Activated CD4-positive, alpha-beta memory T cell treated with anti-CD3 and anti-CD28 coated beads for 36 hours (primary cell): ENCODE results near the gene ZFAND3. TPM values are rescaled to one million over a fixed set of nuclear protein-coding genes. Genes with fewer than 3 reads are reported as not detected.
"Not testable (repeated sequence)": the region's sequence is repeated elsewhere in the genome, so short reads cannot be mapped to it uniquely, and the experiment has no call there.

Source experiments
- CTCF ChIA-PET: fragments of 350-600 bp; sonication (Branson Sonifier 250); formaldehyde crosslinking; loops from one replicate; lab custom pipeline; 2021; ENCODE audit warnings: antibody characterized with exemption, inconsistent platforms; lab: Charles Lee
- POLR2A ChIA-PET: fragments of 350-600 bp; sonication (Branson Sonifier 250); formaldehyde crosslinking; loops from one replicate; lab custom pipeline; 2021; ENCODE audit warnings: antibody characterized with exemption; lab: Charles Lee
- DNase-seq: peaks from one replicate; pipeline ENCODE4 v3.0.0-alpha.2; 2020
- H3K27ac Mint-ChIP-seq: one replicate; pipeline ENCODE4 v1.8.0; 2021; ENCODE audit warnings: mixed read lengths
- H3K27me3 Mint-ChIP-seq: one replicate; pipeline ENCODE4 v1.8.0; 2021; ENCODE audit warnings: mixed read lengths
- H3K36me3 Mint-ChIP-seq: one replicate; pipeline ENCODE4 v1.8.0; 2021; ENCODE audit warnings: mixed read lengths
- H3K4me1 Mint-ChIP-seq: one replicate; pipeline ENCODE4 v1.8.0; 2021; ENCODE audit warnings: low read depth, mixed read lengths
- H3K4me3 Mint-ChIP-seq: one replicate; pipeline ENCODE4 v1.8.0; 2021; ENCODE audit warnings: mild to moderate bottlenecking, mixed read lengths
- H3K9me3 Mint-ChIP-seq: one replicate; pipeline ENCODE4 v1.8.0; 2021; ENCODE audit warnings: mixed read lengths
- intact Hi-C: fragments of 100-400 bp; cut with micrococcal nuclease; formaldehyde crosslinking; loops from one replicate; pipeline ENCODE4 v1.15.1; 2023
- total RNA-seq, 2 experiments: library from RNA; stranded (reverse); gene quantifications; one replicate each; pipeline ENCODE4 v1.2.3, GENCODE V29; 2021

The ZFAND3 gene
- total RNA-seq, 2 experiments from 2014 or later, result 35.1 to 36.4 TPM

DNA sequence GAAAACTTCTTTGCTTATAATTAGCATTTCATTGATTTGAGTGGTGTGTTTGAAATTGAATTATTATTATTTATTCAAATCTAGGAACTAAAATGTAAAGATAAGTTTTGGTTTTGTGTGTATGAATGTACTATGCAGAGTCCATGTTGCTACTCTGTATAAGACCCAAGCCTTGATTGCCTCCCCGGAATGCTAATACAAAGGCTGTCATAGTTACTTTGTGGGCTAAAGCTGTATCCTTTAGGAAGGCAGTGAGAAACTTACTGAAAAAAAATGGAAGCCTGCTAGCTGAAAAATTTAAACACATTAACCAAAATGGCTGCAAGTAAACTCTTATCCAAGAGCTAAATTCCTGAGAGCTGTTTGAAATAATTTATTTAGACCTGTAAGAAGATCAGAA, 213.3 kb downstream of the ZFAND3 start:
- CTCF ChIA-PET, result interaction anchor here (1.4 to 3.1 kb wide), 4 partner anchors 206 to 538 kb away, joined by 5 to 21 read pairs (median 6); no protein-coding TSS in a partner anchor
- Mint-ChIP-seq H3K9me3 (no peaks in the 10 kb centered on the region), H3K27ac (no peak overlapping the region), H3K4me1 (peaks cover 54% of the 10 kb centered on the region), H3K4me3 (no peak overlapping the region), H3K36me3 (peaks cover 4% of the 10 kb centered on the region), H3K27me3 (no peaks in the 10 kb centered on the region)
- no peak for DNase-seq
- intact Hi-C loops, result loop anchor here (1.0 to 10.0 kb wide), 2 partner anchors 26 to 322 kb away; no protein-coding TSS in a partner anchor
- POLR2A ChIA-PET, result no interaction called here

DNA sequence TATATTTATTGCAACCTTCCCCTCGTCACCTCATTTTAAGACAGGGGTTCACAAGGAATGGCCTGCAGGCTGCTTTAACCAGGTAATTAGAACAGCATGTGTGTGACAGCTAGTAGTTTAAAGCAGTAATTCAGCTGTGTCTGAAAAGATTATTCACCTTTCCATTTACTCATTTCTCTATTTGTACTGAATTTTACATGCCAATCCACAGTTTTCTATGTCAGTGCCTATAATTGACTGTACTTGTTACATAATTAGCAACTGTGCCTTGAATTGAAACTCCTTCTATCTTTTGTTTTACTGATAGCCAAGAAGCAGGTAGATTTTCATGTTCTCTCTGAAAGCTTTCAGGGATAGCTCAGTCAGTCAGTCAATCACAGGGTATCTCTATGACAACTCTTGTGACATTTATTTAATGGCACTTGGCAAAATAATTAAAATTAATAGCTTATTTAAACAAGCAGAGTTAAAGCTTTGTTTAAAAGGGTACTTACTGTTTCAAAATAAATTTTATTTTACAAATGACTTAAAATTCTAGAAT, 214.0 kb downstream of the ZFAND3 start:
- ChIA-PET CTCF (interaction anchor here (0.8 to 3.1 kb wide), 12 partner anchors 10 to 537 kb away, joined by 3 to 21 read pairs (median 4); no protein-coding TSS in a partner anchor), POLR2A (no interaction called here)
- peaks cover 4% of the 10 kb centered on the region for H3K36me3 Mint-ChIP-seq
- H3K27me3 Mint-ChIP-seq, result no peaks in the 10 kb centered on the region
- H3K9me3 Mint-ChIP-seq, result no peaks in the 10 kb centered on the region
- peaks cover 48% of the 10 kb centered on the region for H3K4me1 Mint-ChIP-seq
- no peak for DNase-seq
- no peak overlapping the region for H3K27ac Mint-ChIP-seq
- intact Hi-C loops, result loop anchor here (1.0 to 10.0 kb wide), 2 partner anchors 25 to 321 kb away; no protein-coding TSS in a partner anchor
- no peak overlapping the region for H3K4me3 Mint-ChIP-seq

DNA sequence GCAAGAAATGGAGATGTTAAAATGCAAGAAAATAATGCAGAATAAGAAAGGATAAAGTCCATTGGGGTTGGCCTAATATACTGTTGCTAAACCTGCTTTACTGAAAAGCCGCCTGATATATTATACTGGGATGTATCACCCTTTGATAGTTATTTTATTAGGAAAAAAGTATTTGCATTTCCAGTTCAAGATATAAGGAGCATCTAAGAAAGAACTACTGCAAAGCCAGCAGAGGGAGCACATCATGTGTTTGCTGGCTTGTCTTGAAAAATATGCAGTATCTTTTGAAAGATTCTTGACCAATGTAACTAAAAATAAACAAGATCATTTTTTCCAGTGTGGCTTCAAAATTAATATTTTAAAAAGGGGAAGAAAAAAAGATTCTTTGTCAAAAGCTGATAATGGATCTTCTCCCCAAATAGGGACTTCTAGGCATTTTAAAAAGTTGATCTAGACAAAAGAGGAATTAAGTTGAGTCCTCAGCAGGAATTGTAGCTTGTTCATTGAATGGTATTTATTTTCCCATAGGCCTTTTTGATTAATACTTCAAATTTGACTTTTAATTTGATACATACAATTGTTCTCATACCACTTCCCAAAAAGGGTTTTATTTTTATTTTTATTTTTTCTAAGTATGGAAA, 214.9 kb downstream of the ZFAND3 start:
- Mint-ChIP-seq H3K27me3 (no peaks in the 10 kb centered on the region), H3K27ac (no peak overlapping the region), H3K9me3 (no peaks in the 10 kb centered on the region), H3K36me3 (peaks cover 3% of the 10 kb centered on the region), H3K4me1 (peaks cover 40% of the 10 kb centered on the region), H3K4me3 (no peak overlapping the region)
- POLR2A ChIA-PET, result no interaction called here
- intact Hi-C loops, result loop anchor here (10.0 kb wide), 1 partner anchor 320 kb away; no protein-coding TSS in a partner anchor
- DNase-seq, result no peak
- CTCF ChIA-PET, result interaction anchor here (0.7 to 3.1 kb wide), 11 partner anchors 11 to 963 kb away, joined by 3 to 21 read pairs (median 3); no protein-coding TSS in a partner anchor

DNA sequence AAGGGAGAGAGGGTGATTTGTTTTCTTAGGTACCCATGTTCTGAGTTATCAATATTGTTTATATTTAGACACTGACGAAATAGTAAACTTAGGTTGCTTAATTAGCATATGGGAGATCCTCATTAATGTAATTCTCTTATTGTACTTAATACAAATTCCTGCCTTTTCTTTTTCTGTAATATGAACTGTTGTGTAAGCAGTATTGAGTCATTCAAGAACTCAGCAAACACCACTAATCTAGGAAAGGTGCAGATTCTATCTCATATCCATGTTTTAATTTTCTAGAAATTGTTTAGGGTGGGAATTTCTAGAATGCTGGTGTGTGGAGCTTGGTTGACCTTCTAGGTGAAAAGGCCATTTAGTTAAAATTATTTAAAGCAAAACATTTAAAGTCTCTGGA, 216.0 kb downstream of the ZFAND3 start:
- no peak for DNase-seq
- H3K4me1 Mint-ChIP-seq, result peaks cover 35% of the 10 kb centered on the region
- ChIA-PET CTCF (interaction anchor here (0.6 to 2.1 kb wide), 2 partner anchors 11 to 22 kb away, joined by 3 to 5 read pairs; no protein-coding TSS in a partner anchor), POLR2A (no interaction called here)
- H3K27me3 Mint-ChIP-seq, result no peaks in the 10 kb centered on the region
- H3K4me3 Mint-ChIP-seq, result no peak overlapping the region
- H3K36me3 Mint-ChIP-seq, result peaks cover 2% of the 10 kb centered on the region
- no peaks in the 10 kb centered on the region for H3K9me3 Mint-ChIP-seq
- intact Hi-C loops, result loop anchor here (10.0 kb wide), 1 partner anchor 319 kb away; no protein-coding TSS in a partner anchor
- no peak overlapping the region for H3K27ac Mint-ChIP-seq

DNA sequence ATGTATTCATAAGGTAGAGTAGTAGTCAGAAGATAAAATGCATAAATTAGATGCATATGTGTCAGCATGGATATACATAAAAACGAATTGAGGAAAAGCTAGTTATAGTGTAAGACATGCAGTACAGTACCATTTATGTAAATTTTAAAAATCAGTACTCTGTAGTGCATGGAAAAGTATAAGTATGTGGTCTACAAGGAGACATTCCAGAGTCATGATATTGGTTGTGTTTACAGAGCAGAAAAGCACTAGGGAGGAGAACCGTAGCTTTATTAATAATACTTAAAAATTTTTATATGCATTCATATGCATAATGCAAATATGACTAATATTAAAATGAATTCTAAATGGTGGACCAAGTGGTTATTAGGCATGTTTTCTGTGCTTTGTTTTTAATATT, 220.0 kb downstream of the ZFAND3 start:
- POLR2A ChIA-PET, result no interaction called here
- intact Hi-C loops, result loop anchor here (10.0 kb wide), 1 partner anchor 315 kb away; no protein-coding TSS in a partner anchor
- Mint-ChIP-seq H3K9me3 (no peaks in the 10 kb centered on the region), H3K4me1 (peaks cover 7% of the 10 kb centered on the region), H3K36me3 (peaks cover 2% of the 10 kb centered on the region), H3K27ac (no peak overlapping the region), H3K27me3 (no peaks in the 10 kb centered on the region), H3K4me3 (no peak overlapping the region)
- no peak for DNase-seq
- CTCF ChIA-PET, result interaction anchor here (0.9 kb wide), 1 partner anchor 11 kb away, joined by 3 read pairs; no protein-coding TSS in a partner anchor

DNA sequence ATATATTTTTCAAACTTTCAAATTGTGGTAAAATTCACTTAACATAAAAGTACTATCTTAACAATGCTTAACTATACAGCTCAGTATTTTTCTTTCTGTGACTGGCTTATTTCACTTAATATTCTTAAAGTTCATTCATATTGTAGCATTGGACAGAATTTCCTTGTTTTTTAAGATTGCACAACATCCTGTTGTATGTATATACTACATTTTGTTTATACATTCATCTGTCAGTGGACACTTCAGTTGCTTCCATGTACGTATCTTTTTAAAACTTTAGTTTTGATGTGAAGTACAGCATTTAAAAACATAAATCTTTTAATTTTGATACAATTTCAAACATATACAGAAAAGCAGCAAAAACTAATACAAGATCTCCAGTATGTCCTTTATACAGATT, 220.7 kb downstream of the ZFAND3 start:
- intact Hi-C loops, result no loop called here
- H3K4me3 Mint-ChIP-seq, result no peak overlapping the region
- POLR2A ChIA-PET, result no interaction called here
- no peaks in the 10 kb centered on the region for H3K9me3 Mint-ChIP-seq
- H3K36me3 Mint-ChIP-seq, result peaks cover 2% of the 10 kb centered on the region
- no peaks in the 10 kb centered on the region for H3K27me3 Mint-ChIP-seq
- H3K4me1 Mint-ChIP-seq, result peaks cover 1% of the 10 kb centered on the region
- no peak for DNase-seq
- CTCF ChIA-PET, result interaction anchor here (0.9 kb wide), 1 partner anchor 11 kb away, joined by 3 read pairs; no protein-coding TSS in a partner anchor
- no peak overlapping the region for H3K27ac Mint-ChIP-seq

DNA sequence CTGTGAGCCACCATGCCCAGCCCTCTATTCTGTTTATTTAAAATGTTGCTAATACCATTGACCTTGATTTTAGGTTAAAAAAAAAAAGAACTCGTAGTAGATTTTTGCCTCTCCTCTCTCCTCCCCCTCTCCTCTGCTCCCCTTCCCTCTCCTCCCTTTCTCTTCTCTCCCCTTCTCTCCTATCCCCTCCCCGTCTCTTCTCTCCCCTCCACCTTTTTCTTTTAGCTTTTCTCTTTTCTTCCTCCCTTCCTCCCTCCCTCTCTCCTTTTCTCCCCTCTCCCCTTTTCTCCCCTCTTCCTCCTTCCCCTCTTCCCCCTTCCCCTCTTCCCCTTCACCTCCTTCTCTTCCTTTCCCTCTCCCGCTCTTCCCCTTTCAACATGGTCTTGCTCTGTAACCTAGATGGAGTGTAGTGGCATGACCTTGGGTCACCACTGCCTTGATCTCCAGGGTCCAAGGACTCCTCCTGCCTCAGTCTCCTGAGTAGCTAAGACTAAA, 223.8 kb downstream of the ZFAND3 start:
- Mint-ChIP-seq H3K4me3 (no peak overlapping the region), H3K27ac (no peak overlapping the region), H3K36me3 (no peaks in the 10 kb centered on the region), H3K27me3 (no peaks in the 10 kb centered on the region), H3K4me1 (no peaks in the 10 kb centered on the region), H3K9me3 (no peaks in the 10 kb centered on the region)
- POLR2A ChIA-PET, result no interaction called here
- CTCF ChIA-PET, result no interaction called here
- no peak for DNase-seq
- intact Hi-C loops, result no loop called here

DNA sequence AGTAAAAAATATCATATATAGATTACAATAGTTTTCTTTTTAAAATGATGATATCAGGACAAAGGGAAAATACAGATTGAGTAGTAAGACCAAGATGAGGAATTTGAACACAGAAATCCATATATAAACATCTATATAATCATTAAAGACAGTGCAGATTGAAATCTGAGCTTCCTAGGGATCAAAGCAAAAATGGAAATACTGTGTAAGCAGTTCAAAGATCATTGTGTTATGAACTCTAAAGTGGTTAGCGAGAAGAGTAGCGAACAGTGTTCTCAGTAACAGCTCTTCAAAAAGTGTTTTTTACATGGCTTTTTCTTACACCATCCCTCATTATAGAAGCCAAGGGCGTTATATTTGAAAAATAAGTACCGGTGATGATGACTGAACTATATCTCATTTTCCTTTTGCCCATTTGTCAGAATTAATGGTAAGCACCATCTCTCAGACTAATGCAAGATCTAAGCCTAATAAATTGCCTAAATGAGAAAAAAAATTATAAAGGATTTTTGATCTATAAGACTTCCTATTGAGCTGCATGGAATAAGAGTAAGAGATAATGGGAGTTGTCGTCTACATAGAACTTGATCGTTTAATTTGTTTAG, 226.3 kb downstream of the ZFAND3 start:
- Mint-ChIP-seq H3K4me1 (peaks cover 2% of the 10 kb centered on the region), H3K9me3 (peaks cover 7% of the 10 kb centered on the region), H3K36me3 (peaks cover 6% of the 10 kb centered on the region), H3K27ac (no peak overlapping the region), H3K4me3 (no peak overlapping the region), H3K27me3 (no peaks in the 10 kb centered on the region)
- intact Hi-C loops, result no loop called here
- ChIA-PET POLR2A (no interaction called here), CTCF (no interaction called here)
- no peak for DNase-seq

DNA sequence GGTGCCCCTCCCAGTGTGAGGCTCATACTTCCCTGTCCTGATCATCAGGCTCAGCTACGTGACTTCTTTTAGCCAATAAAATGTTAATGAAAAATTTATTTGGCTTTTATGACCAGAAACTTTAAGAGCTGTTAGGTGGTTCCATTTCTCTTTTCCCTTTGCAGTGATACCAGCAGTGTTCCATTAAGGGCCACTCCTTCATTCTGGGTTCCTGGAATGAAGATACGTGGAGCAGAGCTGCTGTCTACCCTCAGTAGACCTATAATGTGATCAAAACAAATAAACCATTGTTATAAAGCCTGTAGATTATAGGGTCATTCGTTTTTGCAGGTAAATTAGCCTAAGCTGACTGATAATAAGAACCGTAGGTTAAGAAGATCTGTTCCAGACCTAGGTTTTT, 228.0 kb downstream of the ZFAND3 start:
- Mint-ChIP-seq H3K27ac (no peak overlapping the region), H3K9me3 (peaks cover 7% of the 10 kb centered on the region), H3K27me3 (no peaks in the 10 kb centered on the region), H3K4me3 (no peak overlapping the region), H3K36me3 (peaks cover 6% of the 10 kb centered on the region), H3K4me1 (peaks cover 5% of the 10 kb centered on the region)
- ChIA-PET CTCF (no interaction called here), POLR2A (no interaction called here)
- intact Hi-C loops, result no loop called here
- DNase-seq, result no peak

DNA sequence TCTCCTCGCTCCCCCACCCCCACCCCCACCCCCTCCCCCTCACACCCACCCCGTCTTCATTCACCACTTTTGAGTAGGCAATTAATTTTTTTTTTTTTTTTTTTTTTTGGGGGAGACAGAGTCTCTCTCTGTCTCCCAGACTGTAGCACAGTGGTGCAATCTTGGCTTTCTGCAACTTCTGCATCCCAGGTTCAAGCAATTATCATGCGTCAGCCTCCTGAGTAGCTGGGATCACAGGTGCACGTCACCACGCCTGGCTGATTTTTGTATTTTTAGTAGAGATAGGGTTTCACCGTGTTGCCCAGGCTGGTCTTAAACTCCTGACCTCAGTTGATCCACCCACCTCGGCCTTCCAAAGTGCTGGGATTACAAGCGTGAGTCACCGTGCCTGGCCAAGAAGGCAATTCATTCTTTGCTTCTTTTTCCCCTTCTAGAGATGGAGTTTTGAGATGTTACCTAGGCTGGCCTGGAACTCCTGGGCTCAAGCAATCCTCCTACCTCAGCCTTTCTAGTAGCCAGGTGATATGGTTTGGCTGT, 230.4 kb downstream of the ZFAND3 start:
- H3K27me3 Mint-ChIP-seq, CTCF ChIA-PET, H3K9me3 Mint-ChIP-seq, H3K4me3 Mint-ChIP-seq, POLR2A ChIA-PET, H3K27ac Mint-ChIP-seq, H3K36me3 Mint-ChIP-seq, intact Hi-C loops, DNase-seq: not testable (repeated sequence)
- H3K4me1 Mint-ChIP-seq, result peaks cover 13% of the 10 kb centered on the region

DNA sequence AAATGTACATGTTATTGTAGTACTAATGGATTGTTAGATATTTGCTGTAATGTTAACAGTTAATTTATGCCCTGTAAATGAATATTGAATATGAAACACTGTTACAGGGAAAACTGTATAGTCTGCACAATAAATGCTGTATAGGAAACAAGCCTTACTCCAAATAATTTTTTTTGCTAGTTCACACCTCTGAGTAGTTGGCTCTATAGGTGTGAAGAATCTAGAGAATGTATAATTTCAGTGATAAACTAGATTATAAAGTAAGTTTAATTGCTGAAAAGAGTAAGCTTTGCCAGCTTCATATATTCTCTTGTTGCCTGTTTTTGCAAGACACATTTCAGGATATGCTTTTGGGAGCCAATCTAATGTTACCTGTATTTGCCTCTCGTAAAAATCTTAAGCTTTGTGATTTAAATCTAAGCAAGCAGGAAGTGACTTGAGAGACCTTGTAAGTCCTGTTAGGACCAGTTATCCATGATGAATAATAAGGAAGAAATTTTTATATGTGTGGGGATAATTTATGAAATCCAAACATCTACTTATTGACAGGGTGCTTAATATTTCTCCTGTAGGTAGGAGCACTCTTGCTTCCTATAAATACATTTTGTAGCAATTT, 232.4 kb downstream of the ZFAND3 start:
- Mint-ChIP-seq H3K27me3 (no peaks in the 10 kb centered on the region), H3K36me3 (peaks cover 6% of the 10 kb centered on the region), H3K9me3 (peaks cover 7% of the 10 kb centered on the region), H3K27ac (no peak overlapping the region), H3K4me3 (no peak overlapping the region), H3K4me1 (peaks cover 20% of the 10 kb centered on the region)
- POLR2A ChIA-PET, result interaction anchor here (0.6 kb wide), 1 partner anchor 55 kb away, joined by 3 read pairs; no protein-coding TSS in a partner anchor
- intact Hi-C loops, result no loop called here
- CTCF ChIA-PET, result no interaction called here
- no peak for DNase-seq
